Upper lobe of right lung (tissue), 1 donor: ENCODE results near the gene CARD19. TPM values are rescaled to one million over a fixed set of nuclear protein-coding genes. Genes with fewer than 3 reads are reported as not detected.

Experiments used
- ATAC-seq: fragments of 200-7000 bp; cut with Tn5 transposase; one replicate; pipeline ENCODE4 v1.9.1; 2020; ENCODE audit warnings: mild to moderate bottlenecking, moderate library complexity
- DNase-seq: peaks from one replicate; pipeline ENCODE4 v3.0.0-alpha.2; 2020
- H3K27ac ChIP-seq: fragments of 200-600 bp; one replicate; pipeline ENCODE4 v1.8.0; 2022
- H3K27me3 ChIP-seq: fragments of 200-600 bp; one replicate; pipeline ENCODE4 v1.8.0; 2022; ENCODE audit warnings: mild to moderate bottlenecking
- H3K36me3 ChIP-seq: fragments of 200-600 bp; one replicate; pipeline ENCODE4 v1.8.0; 2022
- H3K4me1 ChIP-seq: fragments of 200-600 bp; one replicate; pipeline ENCODE4 v1.8.0; 2022
- H3K4me3 ChIP-seq: fragments of 200-600 bp; one replicate; pipeline ENCODE4 v1.8.0; 2022; ENCODE audit warnings: mild to moderate bottlenecking
- H3K9me3 ChIP-seq: fragments of 200-600 bp; one replicate; pipeline ENCODE4 v1.8.0; 2022
- CTCF ChIP-seq: fragments of 200-600 bp; IDR thresholded peaks from one replicate; pipeline ENCODE4 v1.8.0; 2022; ENCODE audit warnings: antibody characterized with exemption
- intact Hi-C: fragments of 100-400 bp; cut with DNase I; formaldehyde crosslinking; loops from one replicate; pipeline ENCODE4 v1.11.0; 2022
- total RNA-seq: library from RNA; stranded (reverse); fragmentation: NEBNext Ultra II Directional; extraction: Animal tissue kit (Norgen Biotek cat#: 25700); gene quantifications from one replicate; pipeline ENCODE4 v1.2.1, GENCODE V29; 2021
- donor health status: DM: no; HTN: yes; CAD: no; lungs with severe emphysema.

The CARD19 gene
- total RNA-seq, 1 donor from 2014 or later = 31.8 TPM

GRCh38 chr9:93147632-93148031, 51.6 kb downstream of the CARD19 start:
- intact Hi-C loops = no loop called here
- Histone ChIP-seq H3K4me1 (peaks cover 6% of the 10 kb centered on the region), H3K4me3 (no peak overlapping the region), H3K9me3 (no peaks in the 10 kb centered on the region), H3K27ac (no peak overlapping the region), H3K36me3 (no peaks in the 10 kb centered on the region), H3K27me3 (no peaks in the 10 kb centered on the region)
- DNase-seq = no peak
- no peak for TF ChIP-seq CTCF
- ATAC-seq = no peak

GRCh38 chr9:93148721-93149120, 52.7 kb downstream of the CARD19 start:
- Histone ChIP-seq H3K9me3 (no peaks in the 10 kb centered on the region), H3K36me3 (no peaks in the 10 kb centered on the region), H3K27me3 (no peaks in the 10 kb centered on the region), H3K4me1 (peaks cover 6% of the 10 kb centered on the region), H3K27ac (no peak overlapping the region), H3K4me3 (no peak overlapping the region)
- DNase-seq (no peak), ATAC-seq (no peak)
- TF ChIP-seq CTCF = no peak
- intact Hi-C loops = no loop called here

DNA sequence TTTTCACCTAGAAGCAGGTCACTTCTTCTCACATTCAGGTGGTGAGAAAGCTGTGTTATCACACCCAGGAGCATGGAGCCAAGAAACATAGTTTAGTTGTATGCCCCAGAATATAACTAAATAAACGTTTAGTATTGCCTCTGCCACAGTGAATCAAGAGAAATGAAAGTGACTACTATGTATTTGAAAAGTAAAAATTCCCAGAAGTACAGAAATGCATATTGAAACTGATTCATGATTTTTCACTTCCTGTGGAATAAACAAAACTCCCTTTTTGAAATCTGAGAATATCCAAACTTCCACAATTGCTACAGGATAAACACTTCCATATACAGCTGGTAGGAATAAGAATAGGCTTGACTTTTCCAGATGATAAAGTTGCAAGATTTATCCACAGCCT, 53.3 kb downstream of the CARD19 start:
- intact Hi-C loops = no loop called here
- no peaks in the 10 kb centered on the region for H3K36me3 ChIP-seq
- H3K27me3 ChIP-seq = no peaks in the 10 kb centered on the region
- DNase-seq (no peak), ATAC-seq (no peak)
- no peak overlapping the region for H3K27ac ChIP-seq
- no peak for TF ChIP-seq CTCF
- no peak overlapping the region for H3K4me3 ChIP-seq
- no peaks in the 10 kb centered on the region for H3K9me3 ChIP-seq
- H3K4me1 ChIP-seq = peaks cover 1% of the 10 kb centered on the region

GRCh38 chr9:93151097-93151784, 55.2 kb downstream of the CARD19 start:
- no peaks in the 10 kb centered on the region for H3K27me3 ChIP-seq
- DNase-seq (no peak), ATAC-seq (no peak)
- TF ChIP-seq CTCF = no peak
- no peaks in the 10 kb centered on the region for H3K36me3 ChIP-seq
- H3K27ac ChIP-seq = no peak overlapping the region
- H3K4me1 ChIP-seq = no peaks in the 10 kb centered on the region
- intact Hi-C loops = loop anchor here (10.0 kb wide), 1 partner anchor 154 kb away; no protein-coding TSS in a partner anchor
- no peak overlapping the region for H3K4me3 ChIP-seq
- H3K9me3 ChIP-seq = no peaks in the 10 kb centered on the region

- ATAC-seq = peak; percentile 72
- H3K9me3 ChIP-seq = no peaks in the 10 kb centered on the region
- intact Hi-C loops = loop anchor here (10.0 kb wide), 1 partner anchor 150 kb away; no protein-coding TSS in a partner anchor
- no peak overlapping the region for H3K4me3 ChIP-seq
- H3K27me3 ChIP-seq = no peaks in the 10 kb centered on the region
- H3K36me3 ChIP-seq = no peaks in the 10 kb centered on the region
- no peaks in the 10 kb centered on the region for H3K4me1 ChIP-seq
- H3K27ac ChIP-seq = no peak overlapping the region
- TF ChIP-seq CTCF = peak; percentile 43
- DNase-seq = no peak
Observed at GRCh38 chr9:93154293-93154903, 58.4 kb downstream of the CARD19 start.
